HEK293 (cell line): ENCODE measurements around the gene OSBPL10.

ENCODE experiments used
- CTCF ChIA-PET: fragments of 350-600 bp; formaldehyde crosslinking; extraction: SDS; loops from one replicate; lab custom pipeline; 2021; ENCODE audit warnings: antibody characterized with exemption; lab: Yijun Ruan, JAX
- POLR2A ChIA-PET: fragments of 300-600 bp; formaldehyde crosslinking; extraction: SDS; loops from one replicate; lab custom pipeline; 2020; ENCODE audit warnings: antibody characterized with exemption, inconsistent platforms; lab: Yijun Ruan, JAX
- H3K27ac ChIP-seq: fragments of 200-500 bp; sonication (Bioruptor generic); 2 replicates; pipeline ENCODE4 v1.5.1; 2014; ENCODE audit warnings: low read depth, low read length, control low read depth, inconsistent platforms; ENCODE audit errors: extremely low read depth
- H3K36me3 ChIP-seq, 2 experiments: fragments of 200-500 bp in 1 of 2; sonication (Bioruptor generic) in 1 of 2; 1 replicate in 1 of 2; 2 replicates in 1 of 2; pipeline ENCODE4 v1.5.1; 2014 to 2017; ENCODE audit warnings: inconsistent platforms in 2 of 2, low read length in 2 of 2; ENCODE audit not compliant: control insufficient read depth in 2 of 2, insufficient read depth in 1 of 2
- H3K4me1 ChIP-seq: fragments of 200-500 bp; sonication (Bioruptor generic); 2 replicates; pipeline ENCODE4 v1.5.1; 2014; ENCODE audit warnings: mild to moderate bottlenecking, low read length, inconsistent platforms; ENCODE audit not compliant: control insufficient read depth, insufficient read depth
- H3K4me3 ChIP-seq: 2 replicates; pipeline ENCODE4 v1.5.1; 2011; ENCODE audit warnings: low read depth, mild to moderate bottlenecking, control low read depth, low read length, moderate library complexity
- H3K9me3 ChIP-seq: fragments of 200-500 bp; sonication (Bioruptor generic); 2 replicates; pipeline ENCODE4 v1.5.1; 2014; ENCODE audit warnings: low read depth, low read length, inconsistent platforms; ENCODE audit not compliant: control insufficient read depth, insufficient read depth
- BCL11B ChIP-seq: fragments of 450-650 bp; formaldehyde crosslinking; IDR thresholded peaks from 2 replicates; pipeline ENCODE4 v1.5.1; 2016; ENCODE audit warnings: low read depth, missing biosample characterization, missing genetic modification characterization
- EGR2 ChIP-seq: fragments of 450-650 bp; formaldehyde crosslinking; IDR thresholded peaks from 2 replicates; pipeline ENCODE4 v1.5.1; 2016; ENCODE audit warnings: low read depth, missing biosample characterization, missing genetic modification characterization
- OSR2 ChIP-seq: fragments of 450-650 bp; formaldehyde crosslinking; IDR thresholded peaks from 2 replicates; pipeline ENCODE4 v1.5.1; 2016; ENCODE audit warnings: missing biosample characterization, missing genetic modification characterization
- PRDM1 ChIP-seq: fragments of 450-650 bp; formaldehyde crosslinking; IDR thresholded peaks from 2 replicates; pipeline ENCODE4; 2016; ENCODE audit warnings: missing biosample characterization, missing genetic modification characterization
- WT1 ChIP-seq: fragments of 450-650 bp; formaldehyde crosslinking; IDR thresholded peaks from 2 replicates; pipeline ENCODE4 v1.5.1; 2016; ENCODE audit warnings: missing biosample characterization, missing genetic modification characterization
- ZBTB17 ChIP-seq: fragments of 450-650 bp; formaldehyde crosslinking; IDR thresholded peaks from 2 replicates; pipeline ENCODE4 v1.5.1; 2016; ENCODE audit warnings: missing biosample characterization, missing genetic modification characterization
- ZEB2 ChIP-seq: fragments of 450-650 bp; formaldehyde crosslinking; IDR thresholded peaks from 2 replicates; pipeline ENCODE4 v1.5.1; 2016; ENCODE audit warnings: missing biosample characterization, missing genetic modification characterization
- ZNF146 ChIP-seq: fragments of 450-650 bp; formaldehyde crosslinking; IDR thresholded peaks from 2 replicates; pipeline ENCODE4 v1.5.1; 2016; ENCODE audit warnings: missing biosample characterization, missing genetic modification characterization
- ZNF2 ChIP-seq: fragments of 450-650 bp; formaldehyde crosslinking; IDR thresholded peaks from 2 replicates; pipeline ENCODE4 v1.5.1; 2016; ENCODE audit warnings: missing biosample characterization, missing genetic modification characterization
- ZNF248 ChIP-seq: fragments of 450-650 bp; formaldehyde crosslinking; IDR thresholded peaks from 2 replicates; pipeline ENCODE4 v1.5.1; 2017; ENCODE audit warnings: missing biosample characterization, missing genetic modification characterization
- ZNF266 ChIP-seq: fragments of 450-650 bp; formaldehyde crosslinking; IDR thresholded peaks from 2 replicates; pipeline ENCODE4 v1.5.1; 2016; ENCODE audit warnings: missing biosample characterization, missing genetic modification characterization, low read depth
- ZNF354C ChIP-seq: fragments of 450-650 bp; formaldehyde crosslinking; IDR thresholded peaks from 2 replicates; pipeline ENCODE4 v1.5.1; 2016; ENCODE audit warnings: missing biosample characterization, missing genetic modification characterization, low read depth, borderline replicate concordance
- ZNF558 ChIP-seq: fragments of 450-650 bp; formaldehyde crosslinking; IDR thresholded peaks from 2 replicates; pipeline ENCODE4 v1.5.1; 2016; ENCODE audit warnings: missing biosample characterization, missing genetic modification characterization
- ZNF626 ChIP-seq: fragments of 450-650 bp; sonication (Bioruptor Pico); formaldehyde crosslinking; IDR thresholded peaks from 2 replicates; pipeline ENCODE4 v1.5.1; 2018; ENCODE audit warnings: missing biosample characterization, missing genetic modification characterization, inconsistent platforms
- ZNF658 ChIP-seq: fragments of 450-650 bp; formaldehyde crosslinking; IDR thresholded peaks from 2 replicates; pipeline ENCODE4; 2016; ENCODE audit warnings: missing biosample characterization, missing genetic modification characterization
- ZNF664 ChIP-seq: fragments of 450-650 bp; formaldehyde crosslinking; IDR thresholded peaks from 2 replicates; pipeline ENCODE4 v1.5.1; 2016; ENCODE audit warnings: missing biosample characterization, missing genetic modification characterization
- ZNF791 ChIP-seq: fragments of 450-650 bp; formaldehyde crosslinking; IDR thresholded peaks from 2 replicates; pipeline ENCODE4 v1.5.1; 2016; ENCODE audit warnings: missing biosample characterization, missing genetic modification characterization
- ZNF843 ChIP-seq: fragments of 450-650 bp; formaldehyde crosslinking; IDR thresholded peaks from 2 replicates; pipeline ENCODE4 v1.5.1; 2016; ENCODE audit warnings: missing biosample characterization, missing genetic modification characterization
- ZSCAN23 ChIP-seq: fragments of 450-650 bp; formaldehyde crosslinking; IDR thresholded peaks from 2 replicates; pipeline ENCODE4 v1.5.1; 2016; ENCODE audit warnings: missing biosample characterization, missing genetic modification characterization
- ZSCAN30 ChIP-seq: fragments of 450-650 bp; IDR thresholded peaks from 2 replicates; pipeline ENCODE4 v1.5.1; 2018; ENCODE audit warnings: missing biosample characterization, mild to moderate bottlenecking, missing genetic modification characterization, moderate library complexity
- TF ChIP-seq, protein P1 (sequence below): fragments of 450-650 bp; formaldehyde crosslinking; IDR thresholded peaks from 2 replicates; pipeline ENCODE4 v1.5.1; 2017; ENCODE audit warnings: missing biosample characterization, missing genetic modification characterization
- TF ChIP-seq, protein P2 (sequence below): fragments of 450-650 bp; formaldehyde crosslinking; IDR thresholded peaks from 2 replicates; pipeline ENCODE4 v1.5.1; 2016; ENCODE audit warnings: missing biosample characterization, missing genetic modification characterization
- TF ChIP-seq, protein P3 (sequence below): fragments of 450-650 bp; formaldehyde crosslinking; conservative IDR thresholded peaks from 2 replicates; pipeline ENCODE4 v1.5.1; 2016; ENCODE audit warnings: low read depth, missing biosample characterization, missing genetic modification characterization
- TF ChIP-seq, protein P4 (sequence below): fragments of 450-650 bp; formaldehyde crosslinking; IDR thresholded peaks from 2 replicates; pipeline ENCODE4 v1.5.1; 2016; ENCODE audit warnings: missing biosample characterization, missing genetic modification characterization

The OSBPL10 gene

DNA sequence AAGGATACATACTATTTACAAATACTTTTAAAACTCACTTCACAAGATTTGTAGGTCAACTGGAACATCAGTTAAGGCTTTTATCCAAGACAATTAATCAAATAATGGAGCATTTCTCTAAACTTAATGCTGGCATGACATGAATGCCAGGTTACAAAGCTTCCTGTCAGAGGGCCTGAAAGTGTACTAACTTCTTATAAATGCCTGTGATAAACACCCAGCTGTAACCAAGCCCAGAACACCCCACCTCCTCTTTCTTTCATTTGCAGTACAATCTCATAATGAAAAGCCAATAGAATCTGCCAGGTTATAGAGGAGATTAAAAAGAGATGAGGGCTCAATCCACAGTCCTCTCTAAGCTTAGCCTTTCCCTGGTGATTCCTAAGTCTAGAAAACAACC lies 214.4 kb downstream of the OSBPL10 start:
- ChIA-PET CTCF (interaction anchor here (0.5 to 1.3 kb wide), 2 partner anchors 43 to 612 kb away, joined by 3 to 4 read pairs; no protein-coding TSS in a partner anchor), POLR2A (no interaction called here)
- no peak overlapping the region for H3K4me3 ChIP-seq
- no peaks in the 10 kb centered on the region for H3K36me3 ChIP-seq
- H3K9me3 ChIP-seq, result no peaks in the 10 kb centered on the region
- TF ChIP-seq, protein P1, sequence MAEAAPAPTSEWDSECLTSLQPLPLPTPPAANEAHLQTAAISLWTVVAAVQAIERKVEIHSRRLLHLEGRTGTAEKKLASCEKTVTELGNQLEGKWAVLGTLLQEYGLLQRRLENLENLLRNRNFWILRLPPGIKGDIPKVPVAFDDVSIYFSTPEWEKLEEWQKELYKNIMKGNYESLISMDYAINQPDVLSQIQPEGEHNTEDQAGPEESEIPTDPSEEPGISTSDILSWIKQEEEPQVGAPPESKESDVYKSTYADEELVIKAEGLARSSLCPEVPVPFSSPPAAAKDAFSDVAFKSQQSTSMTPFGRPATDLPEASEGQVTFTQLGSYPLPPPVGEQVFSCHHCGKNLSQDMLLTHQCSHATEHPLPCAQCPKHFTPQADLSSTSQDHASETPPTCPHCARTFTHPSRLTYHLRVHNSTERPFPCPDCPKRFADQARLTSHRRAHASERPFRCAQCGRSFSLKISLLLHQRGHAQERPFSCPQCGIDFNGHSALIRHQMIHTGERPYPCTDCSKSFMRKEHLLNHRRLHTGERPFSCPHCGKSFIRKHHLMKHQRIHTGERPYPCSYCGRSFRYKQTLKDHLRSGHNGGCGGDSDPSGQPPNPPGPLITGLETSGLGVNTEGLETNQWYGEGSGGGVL (tag by site-specific recombination), result no peak
- TF ChIP-seq ZNF146 (no peak), ZNF2 (tag by site-specific recombination) (no peak), ZNF248 (tag by site-specific recombination) (no peak), ZNF266 (tag by site-specific recombination) (no peak), ZNF558 (tag by site-specific recombination) (no peak)
- TF ChIP-seq, protein P2, sequence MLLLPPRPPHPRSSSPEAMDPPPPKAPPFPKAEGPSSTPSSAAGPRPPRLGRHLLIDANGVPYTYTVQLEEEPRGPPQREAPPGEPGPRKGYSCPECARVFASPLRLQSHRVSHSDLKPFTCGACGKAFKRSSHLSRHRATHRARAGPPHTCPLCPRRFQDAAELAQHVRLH (tag by site-specific recombination), result no peak
- H3K4me1 ChIP-seq, result peaks cover 4% of the 10 kb centered on the region; the same call in 1 of the 2 replicates
- no peak overlapping the region for H3K27ac ChIP-seq

DNA sequence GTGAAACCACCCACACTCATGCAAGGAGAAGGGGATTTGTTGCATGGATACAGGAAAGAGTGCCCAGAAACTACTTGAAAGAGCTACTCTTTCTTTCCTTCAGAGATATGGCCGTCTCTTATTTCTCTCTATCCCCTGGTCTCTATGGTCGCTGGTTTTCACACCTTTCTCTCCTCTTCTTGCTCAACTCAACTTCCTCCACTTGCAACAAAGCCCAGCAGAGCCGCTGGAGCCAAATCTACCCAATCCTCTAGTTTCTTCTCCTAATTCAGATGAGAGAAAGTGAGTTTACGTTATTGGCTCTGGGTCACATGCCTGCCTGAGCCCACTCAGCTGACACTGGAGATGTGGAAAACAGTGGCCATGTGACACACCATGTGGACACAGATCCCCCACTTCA lies 215.2 kb downstream of the OSBPL10 start:
- H3K36me3 ChIP-seq, result no peaks in the 10 kb centered on the region
- ChIA-PET POLR2A (no interaction called here), CTCF (interaction anchor here (0.6 kb wide), 1 partner anchor 155 kb away, joined by 3 read pairs; no protein-coding TSS in a partner anchor)
- no peaks in the 10 kb centered on the region for H3K9me3 ChIP-seq
- no peak overlapping the region for H3K4me3 ChIP-seq
- TF ChIP-seq ZEB2, result no peak
- no peak for TF ChIP-seq BCL11B (tag by site-specific recombination)
- TF ChIP-seq ZNF626 (tag by site-specific recombination), result no peak
- TF ChIP-seq ZNF248 (tag by site-specific recombination), result no peak
- TF ChIP-seq, protein P3, sequence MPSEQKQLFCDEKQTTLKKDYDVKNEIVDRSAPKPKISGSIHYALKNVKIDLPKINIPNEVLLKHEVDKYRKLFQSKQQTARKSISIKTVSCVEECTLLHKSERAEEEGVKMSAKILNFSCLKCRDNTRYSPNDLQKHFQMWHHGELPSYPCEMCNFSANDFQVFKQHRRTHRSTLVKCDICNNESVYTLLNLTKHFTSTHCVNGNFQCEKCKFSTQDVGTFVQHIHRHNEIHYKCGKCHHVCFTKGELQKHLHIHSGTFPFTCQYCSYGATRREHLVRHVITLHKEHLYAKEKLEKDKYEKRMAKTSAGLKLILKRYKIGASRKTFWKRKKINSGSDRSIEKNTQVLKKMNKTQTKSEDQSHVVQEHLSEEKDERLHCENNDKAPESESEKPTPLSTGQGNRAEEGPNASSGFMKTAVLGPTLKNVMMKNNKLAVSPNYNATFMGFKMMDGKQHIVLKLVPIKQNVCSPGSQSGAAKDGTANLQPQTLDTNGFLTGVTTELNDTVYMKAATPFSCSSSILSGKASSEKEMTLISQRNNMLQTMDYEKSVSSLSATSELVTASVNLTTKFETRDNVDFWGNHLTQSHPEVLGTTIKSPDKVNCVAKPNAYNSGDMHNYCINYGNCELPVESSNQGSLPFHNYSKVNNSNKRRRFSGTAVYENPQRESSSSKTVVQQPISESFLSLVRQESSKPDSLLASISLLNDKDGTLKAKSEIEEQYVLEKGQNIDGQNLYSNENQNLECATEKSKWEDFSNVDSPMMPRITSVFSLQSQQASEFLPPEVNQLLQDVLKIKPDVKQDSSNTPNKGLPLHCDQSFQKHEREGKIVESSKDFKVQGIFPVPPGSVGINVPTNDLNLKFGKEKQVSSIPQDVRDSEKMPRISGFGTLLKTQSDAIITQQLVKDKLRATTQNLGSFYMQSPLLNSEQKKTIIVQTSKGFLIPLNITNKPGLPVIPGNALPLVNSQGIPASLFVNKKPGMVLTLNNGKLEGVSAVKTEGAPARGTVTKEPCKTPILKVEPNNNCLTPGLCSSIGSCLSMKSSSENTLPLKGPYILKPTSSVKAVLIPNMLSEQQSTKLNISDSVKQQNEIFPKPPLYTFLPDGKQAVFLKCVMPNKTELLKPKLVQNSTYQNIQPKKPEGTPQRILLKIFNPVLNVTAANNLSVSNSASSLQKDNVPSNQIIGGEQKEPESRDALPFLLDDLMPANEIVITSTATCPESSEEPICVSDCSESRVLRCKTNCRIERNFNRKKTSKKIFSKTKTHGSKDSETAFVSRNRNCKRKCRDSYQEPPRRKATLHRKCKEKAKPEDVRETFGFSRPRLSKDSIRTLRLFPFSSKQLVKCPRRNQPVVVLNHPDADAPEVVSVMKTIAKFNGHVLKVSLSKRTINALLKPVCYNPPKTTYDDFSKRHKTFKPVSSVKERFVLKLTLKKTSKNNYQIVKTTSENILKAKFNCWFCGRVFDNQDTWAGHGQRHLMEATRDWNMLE (tag by site-specific recombination), result no peak
- no peak for TF ChIP-seq ZSCAN30
- no peak for TF ChIP-seq EGR2 (tag by site-specific recombination)
- TF ChIP-seq, protein P4, sequence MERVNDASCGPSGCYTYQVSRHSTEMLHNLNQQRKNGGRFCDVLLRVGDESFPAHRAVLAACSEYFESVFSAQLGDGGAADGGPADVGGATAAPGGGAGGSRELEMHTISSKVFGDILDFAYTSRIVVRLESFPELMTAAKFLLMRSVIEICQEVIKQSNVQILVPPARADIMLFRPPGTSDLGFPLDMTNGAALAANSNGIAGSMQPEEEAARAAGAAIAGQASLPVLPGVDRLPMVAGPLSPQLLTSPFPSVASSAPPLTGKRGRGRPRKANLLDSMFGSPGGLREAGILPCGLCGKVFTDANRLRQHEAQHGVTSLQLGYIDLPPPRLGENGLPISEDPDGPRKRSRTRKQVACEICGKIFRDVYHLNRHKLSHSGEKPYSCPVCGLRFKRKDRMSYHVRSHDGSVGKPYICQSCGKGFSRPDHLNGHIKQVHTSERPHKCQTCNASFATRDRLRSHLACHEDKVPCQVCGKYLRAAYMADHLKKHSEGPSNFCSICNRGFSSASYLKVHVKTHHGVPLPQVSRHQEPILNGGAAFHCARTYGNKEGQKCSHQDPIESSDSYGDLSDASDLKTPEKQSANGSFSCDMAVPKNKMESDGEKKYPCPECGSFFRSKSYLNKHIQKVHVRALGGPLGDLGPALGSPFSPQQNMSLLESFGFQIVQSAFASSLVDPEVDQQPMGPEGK (tag by site-specific recombination), result no peak
- no peak for TF ChIP-seq OSR2 (tag by site-specific recombination)
- no peak for TF ChIP-seq ZNF843 (tag by site-specific recombination)
- no peak for TF ChIP-seq ZNF664 (tag by site-specific recombination)
- TF ChIP-seq ZNF658, result no peak
- TF ChIP-seq ZNF354C (tag by site-specific recombination), result no peak
- TF ChIP-seq PRDM1 (tag by site-specific recombination), result no peak
- TF ChIP-seq ZNF791, result no peak
- TF ChIP-seq ZSCAN23, result no peak
- no peak for TF ChIP-seq ZBTB17 (tag by site-specific recombination)
- no peak for TF ChIP-seq WT1
- peaks cover 4% of the 10 kb centered on the region; the same call in 1 of the 2 replicates for H3K4me1 ChIP-seq
- no peak overlapping the region for H3K27ac ChIP-seq
